NCI-H1105 treated with DMSO at 0.1 percent for 48 hours (cell line): ENCODE results near the gene ZNF112.
A peak's percentile ranks its signal among the peaks of the same experiment; 100 is the strongest.
"Not testable (repeated sequence)": the region's sequence is repeated elsewhere in the genome, so short reads cannot be mapped to it uniquely, and the experiment has no call there.

Source experiments
- DNase-seq: peaks from one replicate; lab custom pipeline; 2025; lab: John Stamatoyannopoulos, UW

ZNF112 gene

GRCh38 chr19:44356383-44357111, at the start of gene ZNF112:
Gene ZNF112, minus strand, starts transcription at chr19:44356680. Its CDS starts 16,141 bp downstream, at chr19:44340539.
- DNase-seq = peak; percentile 94

- no peak for DNase-seq
Observed at GRCh38 chr19:44401139-44402115, 44.9 kb upstream of the ZNF112 start, which contains the start of gene ZNF285. Gene ZNF285, minus strand, starts transcription at chr19:44401608. Its CDS starts 4,395 bp downstream, at chr19:44397213.

GRCh38 chr19:44389268-44389667, 32.8 kb upstream of the ZNF112 start:
- DNase-seq = not testable (repeated sequence)

GRCh38 chr19:44374789-44375188, 18.3 kb upstream of the ZNF112 start:
- no peak for DNase-seq

GRCh38 chr19:44371815-44372480, 15.5 kb upstream of the ZNF112 start:
- no peak for DNase-seq

- DNase-seq = no peak
Observed at GRCh38 chr19:44367024-44367423, 10.5 kb upstream of the ZNF112 start.

GRCh38 chr19:44346556-44346955, 9.9 kb downstream of the ZNF112 start:
- DNase-seq = no peak

GRCh38 chr19:44345959-44346358, 10.5 kb downstream of the ZNF112 start:
- peak; percentile 91 for DNase-seq

- DNase-seq = no peak
Observed at GRCh38 chr19:44344255-44344654, 12.2 kb downstream of the ZNF112 start.

GRCh38 chr19:44341794-44342193, 14.7 kb downstream of the ZNF112 start:
- DNase-seq = no peak

GRCh38 chr19:44334639-44335038, 21.8 kb downstream of the ZNF112 start:
- not testable (repeated sequence) for DNase-seq

- DNase-seq = no peak
Observed at GRCh38 chr19:44332145-44332544, 24.3 kb downstream of the ZNF112 start.

- no peak for DNase-seq
Observed at GRCh38 chr19:44315883-44316282, 40.6 kb downstream of the ZNF112 start.

- no peak for DNase-seq
Observed at GRCh38 chr19:44313231-44313630, 43.2 kb downstream of the ZNF112 start.

GRCh38 chr19:44308011-44308410, 48.5 kb downstream of the ZNF112 start:
- DNase-seq = no peak

- no peak for DNase-seq
Observed at GRCh38 chr19:44306283-44306682, 50.2 kb downstream of the ZNF112 start.

- no peak for DNase-seq
Observed at GRCh38 chr19:44305457-44305856, 51.0 kb downstream of the ZNF112 start.

- DNase-seq = peak; percentile 90
Observed at GRCh38 chr19:44304659-44305193, 51.8 kb downstream of the ZNF112 start, which contains the start of gene ZNF235. Gene ZNF235, minus strand, starts transcription at chr19:44305025. Its CDS starts 1,621 bp downstream, at chr19:44303404.

GRCh38 chr19:44303976-44304568, 52.4 kb downstream of the ZNF112 start:
- peak; percentile 2 for DNase-seq

GRCh38 chr19:44303320-44303719, 53.2 kb downstream of the ZNF112 start:
- DNase-seq = no peak

- no peak for DNase-seq
Observed at GRCh38 chr19:44284968-44285367, 71.5 kb downstream of the ZNF112 start.
